ENCODE results near the gene NRCAM.

- TF ChIP-seq, protein P1, sequence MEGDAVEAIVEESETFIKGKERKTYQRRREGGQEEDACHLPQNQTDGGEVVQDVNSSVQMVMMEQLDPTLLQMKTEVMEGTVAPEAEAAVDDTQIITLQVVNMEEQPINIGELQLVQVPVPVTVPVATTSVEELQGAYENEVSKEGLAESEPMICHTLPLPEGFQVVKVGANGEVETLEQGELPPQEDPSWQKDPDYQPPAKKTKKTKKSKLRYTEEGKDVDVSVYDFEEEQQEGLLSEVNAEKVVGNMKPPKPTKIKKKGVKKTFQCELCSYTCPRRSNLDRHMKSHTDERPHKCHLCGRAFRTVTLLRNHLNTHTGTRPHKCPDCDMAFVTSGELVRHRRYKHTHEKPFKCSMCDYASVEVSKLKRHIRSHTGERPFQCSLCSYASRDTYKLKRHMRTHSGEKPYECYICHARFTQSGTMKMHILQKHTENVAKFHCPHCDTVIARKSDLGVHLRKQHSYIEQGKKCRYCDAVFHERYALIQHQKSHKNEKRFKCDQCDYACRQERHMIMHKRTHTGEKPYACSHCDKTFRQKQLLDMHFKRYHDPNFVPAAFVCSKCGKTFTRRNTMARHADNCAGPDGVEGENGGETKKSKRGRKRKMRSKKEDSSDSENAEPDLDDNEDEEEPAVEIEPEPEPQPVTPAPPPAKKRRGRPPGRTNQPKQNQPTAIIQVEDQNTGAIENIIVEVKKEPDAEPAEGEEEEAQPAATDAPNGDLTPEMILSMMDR (IDR thresholded peaks at IDR 0.05; ENCODE audit: low read depth, low read length) = peak; percentile 72
- no peak for TF ChIP-seq EZH2phosphoT487 (IDR thresholded peaks at IDR 0.05; ENCODE audit: low read depth)
Observed at GRCh38 chr7:108181073-108181985, 274.9 kb downstream of the NRCAM start.

All from OCI-LY3 (cell line).